ENCODE results near the gene IFNAR1.
"Not testable (repeated sequence)": the region's sequence is repeated elsewhere in the genome, so short reads cannot be mapped to it uniquely, and the experiment has no call there.

The IFNAR1 gene

GRCh38 chr21:33315946-33316710, 8.6 kb upstream of the IFNAR1 start:
- no peaks in the 10 kb centered on the region for H3K36me3 Mint-ChIP-seq (ENCODE audit: low read depth)
- H3K4me1 Mint-ChIP-seq (ENCODE audit: low read depth): peaks cover 63% of the 10 kb centered on the region
- peak overlapping the region; percentile 71 for H3K27ac Mint-ChIP-seq
- no peaks in the 10 kb centered on the region for H3K9me3 Mint-ChIP-seq
- no peak overlapping the region for H3K4me3 Mint-ChIP-seq
- no peaks in the 10 kb centered on the region for H3K27me3 Mint-ChIP-seq
- intact Hi-C loops (cut with micrococcal nuclease): no loop called here

GRCh38 chr21:33317145-33317544, 7.6 kb upstream of the IFNAR1 start:
- intact Hi-C loops (cut with micrococcal nuclease): no loop called here
- Mint-ChIP-seq H3K4me3 (no peak overlapping the region), H3K4me1 (ENCODE audit: low read depth) (peaks cover 56% of the 10 kb centered on the region), H3K27me3 (no peaks in the 10 kb centered on the region), H3K27ac (peak overlapping the region; percentile 65), H3K36me3 (ENCODE audit: low read depth) (no peaks in the 10 kb centered on the region), H3K9me3 (no peaks in the 10 kb centered on the region)

- intact Hi-C loops (cut with micrococcal nuclease): no loop called here
- Mint-ChIP-seq H3K27me3 (no peaks in the 10 kb centered on the region), H3K9me3 (no peaks in the 10 kb centered on the region), H3K36me3 (ENCODE audit: low read depth) (no peaks in the 10 kb centered on the region), H3K4me1 (ENCODE audit: low read depth) (peaks cover 49% of the 10 kb centered on the region), H3K27ac (peak overlapping the region; percentile 65), H3K4me3 (no peak overlapping the region)
Measured at GRCh38 chr21:33317786-33318486, 6.8 kb upstream of the IFNAR1 start.

- not testable (repeated sequence) for H3K36me3 Mint-ChIP-seq (ENCODE audit: low read depth); H3K4me3 Mint-ChIP-seq; H3K27ac Mint-ChIP-seq; H3K9me3 Mint-ChIP-seq; H3K27me3 Mint-ChIP-seq
- intact Hi-C loops (cut with micrococcal nuclease): loop anchor here (10.0 kb wide), 1 partner anchor 56 kb away; the partner anchor contains the start of gene IL10RB
- peaks cover 21% of the 10 kb centered on the region for H3K4me1 Mint-ChIP-seq (ENCODE audit: low read depth)
Measured at GRCh38 chr21:33321005-33321404, 3.8 kb upstream of the IFNAR1 start.

GRCh38 chr21:33323610-33324009, 1.2 kb upstream of the IFNAR1 start:
- intact Hi-C loops (cut with micrococcal nuclease): loop anchor here (1.0 to 10.0 kb wide), 2 partner anchors 22 to 59 kb away; partner anchors contain the start of gene IL10RB
- not testable (repeated sequence) for H3K27ac Mint-ChIP-seq, H3K4me3 Mint-ChIP-seq

GRCh38 chr21:33325222-33326067, 675 bp downstream of the IFNAR1 start:
- Mint-ChIP-seq H3K27ac (no peak overlapping the region), H3K36me3 (ENCODE audit: low read depth) (peaks cover 15% of the 10 kb centered on the region), H3K27me3 (no peaks in the 10 kb centered on the region), H3K9me3 (no peaks in the 10 kb centered on the region), H3K4me1 (ENCODE audit: low read depth) (peaks cover 29% of the 10 kb centered on the region), H3K4me3 (no peak overlapping the region)
- intact Hi-C loops (cut with micrococcal nuclease): loop anchor here (10.0 kb wide), 1 partner anchor 61 kb away; the partner anchor contains the start of gene IL10RB

More at GRCh38 chr21:33323610-33324009, 1.2 kb upstream of the IFNAR1 start:
- not testable (repeated sequence) for H3K27me3 Mint-ChIP-seq; H3K36me3 Mint-ChIP-seq (ENCODE audit: low read depth); H3K9me3 Mint-ChIP-seq
- peaks cover 21% of the 10 kb centered on the region for H3K4me1 Mint-ChIP-seq (ENCODE audit: low read depth)

GRCh38 chr21:33327326-33327725, 2.6 kb downstream of the IFNAR1 start:
- Mint-ChIP-seq H3K27ac (no peak overlapping the region), H3K4me1 (ENCODE audit: low read depth) (peaks cover 48% of the 10 kb centered on the region), H3K9me3 (peaks cover 7% of the 10 kb centered on the region), H3K27me3 (no peaks in the 10 kb centered on the region), H3K4me3 (no peak overlapping the region), H3K36me3 (ENCODE audit: low read depth) (peaks cover 34% of the 10 kb centered on the region)
- intact Hi-C loops (cut with micrococcal nuclease): loop anchor here (10.0 kb wide), 1 partner anchor 63 kb away; the partner anchor contains the start of gene IL10RB

- H3K4me3 Mint-ChIP-seq: no peak overlapping the region
- H3K9me3 Mint-ChIP-seq: peaks cover 12% of the 10 kb centered on the region
- H3K27ac Mint-ChIP-seq: no peak overlapping the region
- no peaks in the 10 kb centered on the region for H3K27me3 Mint-ChIP-seq
- peaks cover 49% of the 10 kb centered on the region for H3K4me1 Mint-ChIP-seq (ENCODE audit: low read depth)
- intact Hi-C loops (cut with micrococcal nuclease): loop anchor here (10.0 kb wide), 1 partner anchor 63 kb away; the partner anchor contains the start of gene IL10RB
- peaks cover 40% of the 10 kb centered on the region for H3K36me3 Mint-ChIP-seq (ENCODE audit: low read depth)
Measured at GRCh38 chr21:33327792-33328433, 3.1 kb downstream of the IFNAR1 start.

GRCh38 chr21:33330726-33331125, 6.0 kb downstream of the IFNAR1 start:
- Mint-ChIP-seq H3K27ac (peak overlapping the region; percentile 38), H3K4me3 (no peak overlapping the region), H3K4me1 (ENCODE audit: low read depth) (peaks cover 49% of the 10 kb centered on the region), H3K36me3 (ENCODE audit: low read depth) (peaks cover 47% of the 10 kb centered on the region), H3K9me3 (peaks cover 21% of the 10 kb centered on the region), H3K27me3 (no peaks in the 10 kb centered on the region)
- intact Hi-C loops (cut with micrococcal nuclease): no loop called here

GRCh38 chr21:33332143-33332542, 7.4 kb downstream of the IFNAR1 start:
- Mint-ChIP-seq H3K27ac (no peak overlapping the region), H3K9me3 (peaks cover 21% of the 10 kb centered on the region), H3K27me3 (no peaks in the 10 kb centered on the region), H3K4me1 (ENCODE audit: low read depth) (peaks cover 41% of the 10 kb centered on the region), H3K36me3 (ENCODE audit: low read depth) (peaks cover 51% of the 10 kb centered on the region), H3K4me3 (no peak overlapping the region)
- intact Hi-C loops (cut with micrococcal nuclease): no loop called here

- intact Hi-C loops (cut with micrococcal nuclease): no loop called here
- H3K27me3 Mint-ChIP-seq: no peaks in the 10 kb centered on the region
- no peak overlapping the region for H3K27ac Mint-ChIP-seq
- H3K36me3 Mint-ChIP-seq (ENCODE audit: low read depth): peaks cover 50% of the 10 kb centered on the region
- H3K9me3 Mint-ChIP-seq: peaks cover 21% of the 10 kb centered on the region
- H3K4me1 Mint-ChIP-seq (ENCODE audit: low read depth): peaks cover 33% of the 10 kb centered on the region
- H3K4me3 Mint-ChIP-seq: no peak overlapping the region
Measured at GRCh38 chr21:33334191-33334590, 9.4 kb downstream of the IFNAR1 start.

GRCh38 chr21:33334824-33335223, 10.1 kb downstream of the IFNAR1 start:
- Mint-ChIP-seq H3K4me3 (no peak overlapping the region), H3K9me3 (peaks cover 21% of the 10 kb centered on the region), H3K4me1 (ENCODE audit: low read depth) (peaks cover 37% of the 10 kb centered on the region), H3K27me3 (no peaks in the 10 kb centered on the region), H3K36me3 (ENCODE audit: low read depth) (peaks cover 50% of the 10 kb centered on the region), H3K27ac (no peak overlapping the region)
- intact Hi-C loops (cut with micrococcal nuclease): no loop called here

GRCh38 chr21:33339135-33339534, 14.4 kb downstream of the IFNAR1 start:
- H3K36me3 Mint-ChIP-seq (ENCODE audit: low read depth): peaks cover 40% of the 10 kb centered on the region
- no peak overlapping the region for H3K4me3 Mint-ChIP-seq
- intact Hi-C loops (cut with micrococcal nuclease): no loop called here
- H3K27me3 Mint-ChIP-seq: no peaks in the 10 kb centered on the region
- H3K4me1 Mint-ChIP-seq (ENCODE audit: low read depth): peaks cover 18% of the 10 kb centered on the region
- H3K9me3 Mint-ChIP-seq: no peaks in the 10 kb centered on the region
- peak overlapping the region; percentile 69 for H3K27ac Mint-ChIP-seq

Data from dendritic cell treated with granulocyte-macrophage colony-stimulating factor and Interleukin-4, amounts not matched to agents 40 ng/mL and 50 ng/mL, for 4 days (primary cell).